Activated CD4-positive, alpha-beta memory T cell treated with anti-CD3 and anti-CD28 coated beads for 36 hours (primary cell): ENCODE measurements around the gene CDK14. TPM values are rescaled to one million over a fixed set of nuclear protein-coding genes. Genes with fewer than 3 reads are reported as not detected.

Experiments used
- CTCF ChIA-PET: fragments of 350-600 bp; sonication (Branson Sonifier 250); formaldehyde crosslinking; loops from one replicate; lab custom pipeline; 2021; ENCODE audit warnings: antibody characterized with exemption, inconsistent platforms; lab: Charles Lee
- POLR2A ChIA-PET: fragments of 350-600 bp; sonication (Branson Sonifier 250); formaldehyde crosslinking; loops from one replicate; lab custom pipeline; 2021; ENCODE audit warnings: antibody characterized with exemption; lab: Charles Lee
- DNase-seq: peaks from one replicate; pipeline ENCODE4 v3.0.0-alpha.2; 2020
- H3K27ac Mint-ChIP-seq: one replicate; pipeline ENCODE4 v1.8.0; 2021; ENCODE audit warnings: mixed read lengths
- H3K27me3 Mint-ChIP-seq: one replicate; pipeline ENCODE4 v1.8.0; 2021; ENCODE audit warnings: mixed read lengths
- H3K36me3 Mint-ChIP-seq: one replicate; pipeline ENCODE4 v1.8.0; 2021; ENCODE audit warnings: mixed read lengths
- H3K4me1 Mint-ChIP-seq: one replicate; pipeline ENCODE4 v1.8.0; 2021; ENCODE audit warnings: low read depth, mixed read lengths
- H3K4me3 Mint-ChIP-seq: one replicate; pipeline ENCODE4 v1.8.0; 2021; ENCODE audit warnings: mild to moderate bottlenecking, mixed read lengths
- H3K9me3 Mint-ChIP-seq: one replicate; pipeline ENCODE4 v1.8.0; 2021; ENCODE audit warnings: mixed read lengths
- intact Hi-C: fragments of 100-400 bp; cut with micrococcal nuclease; formaldehyde crosslinking; loops from one replicate; pipeline ENCODE4 v1.15.1; 2023
- total RNA-seq, 2 experiments: library from RNA; stranded (reverse); gene quantifications; one replicate each; pipeline ENCODE4 v1.2.3, GENCODE V29; 2021

The CDK14 gene
- total RNA-seq, 2 experiments from 2014 or later: not detected

DNA sequence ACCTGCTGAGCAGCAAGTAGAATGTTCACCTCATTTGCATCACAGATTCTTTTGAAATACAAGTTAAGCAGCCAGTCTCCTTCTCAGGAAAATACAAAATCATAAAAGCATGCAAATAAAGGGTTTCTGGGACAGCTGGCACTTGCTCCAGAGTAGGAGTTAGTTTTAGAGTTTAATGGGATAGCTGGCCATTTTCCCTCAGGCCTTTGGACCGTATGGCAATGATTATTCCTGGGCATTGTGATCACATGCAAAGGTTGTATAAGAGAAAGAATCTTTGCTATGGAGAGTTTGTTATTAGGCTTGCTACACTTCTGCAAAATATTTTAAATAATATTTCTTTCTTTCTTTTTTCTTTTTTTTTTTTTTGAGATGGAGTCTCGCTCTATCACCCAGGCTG lies 240.8 kb downstream of the CDK14 start:
- no peak overlapping the region for H3K27ac Mint-ChIP-seq
- H3K36me3 Mint-ChIP-seq: no peaks in the 10 kb centered on the region
- no peaks in the 10 kb centered on the region for H3K27me3 Mint-ChIP-seq
- intact Hi-C loops: no loop called here
- no peaks in the 10 kb centered on the region for H3K4me1 Mint-ChIP-seq
- H3K9me3 Mint-ChIP-seq: peaks cover 31% of the 10 kb centered on the region
- DNase-seq: no peak
- ChIA-PET CTCF (no interaction called here), POLR2A (no interaction called here)
- no peak overlapping the region for H3K4me3 Mint-ChIP-seq

DNA sequence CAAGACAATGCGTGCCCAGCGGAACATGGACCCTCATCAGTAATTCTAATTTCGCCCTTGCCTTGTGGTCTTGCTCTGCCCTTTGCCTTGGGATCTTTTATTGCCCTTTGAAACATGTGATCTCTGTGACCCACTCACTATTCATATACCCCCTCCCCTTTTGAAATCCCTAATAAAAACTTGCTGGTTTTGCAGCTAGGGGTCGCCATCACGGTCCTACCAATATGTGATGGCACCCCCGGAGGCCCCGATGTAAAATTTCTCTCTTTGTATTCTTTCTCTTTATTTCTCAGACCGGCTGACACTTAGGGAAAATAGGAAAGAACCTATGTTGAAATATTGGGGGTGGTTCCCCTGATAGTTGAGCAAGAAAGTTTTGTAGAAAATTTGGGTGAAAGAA lies 242.7 kb downstream of the CDK14 start:
- no peak overlapping the region for H3K27ac Mint-ChIP-seq
- H3K9me3 Mint-ChIP-seq: peaks cover 31% of the 10 kb centered on the region
- H3K4me3 Mint-ChIP-seq: no peak overlapping the region
- ChIA-PET POLR2A (no interaction called here), CTCF (no interaction called here)
- intact Hi-C loops: no loop called here
- no peaks in the 10 kb centered on the region for H3K4me1 Mint-ChIP-seq
- no peak for DNase-seq
- H3K27me3 Mint-ChIP-seq: no peaks in the 10 kb centered on the region
- no peaks in the 10 kb centered on the region for H3K36me3 Mint-ChIP-seq

DNA sequence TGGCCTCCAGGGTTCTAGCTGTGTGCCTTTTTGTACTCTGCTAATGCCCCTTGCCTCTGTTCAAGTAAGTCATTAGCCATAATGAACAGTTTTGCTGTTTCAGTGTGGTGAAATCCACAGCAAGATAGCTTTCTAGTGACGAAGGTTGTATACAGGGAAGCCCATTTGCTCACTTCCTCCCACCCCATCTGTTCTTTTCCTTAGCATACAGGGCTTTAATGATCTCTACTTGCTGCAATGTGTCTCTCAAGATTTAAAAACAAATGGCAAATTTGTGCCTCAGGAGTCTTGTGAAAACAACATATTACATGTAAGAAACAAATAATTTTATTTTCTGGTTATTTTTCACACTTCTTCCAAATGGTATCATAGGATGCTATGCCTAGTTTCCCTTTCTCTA lies 243.2 kb downstream of the CDK14 start:
- intact Hi-C loops: no loop called here
- no peaks in the 10 kb centered on the region for H3K27me3 Mint-ChIP-seq
- ChIA-PET POLR2A (no interaction called here), CTCF (no interaction called here)
- H3K4me3 Mint-ChIP-seq: no peak overlapping the region
- no peaks in the 10 kb centered on the region for H3K36me3 Mint-ChIP-seq
- no peaks in the 10 kb centered on the region for H3K4me1 Mint-ChIP-seq
- no peak for DNase-seq
- peaks cover 31% of the 10 kb centered on the region for H3K9me3 Mint-ChIP-seq
- no peak overlapping the region for H3K27ac Mint-ChIP-seq

DNA sequence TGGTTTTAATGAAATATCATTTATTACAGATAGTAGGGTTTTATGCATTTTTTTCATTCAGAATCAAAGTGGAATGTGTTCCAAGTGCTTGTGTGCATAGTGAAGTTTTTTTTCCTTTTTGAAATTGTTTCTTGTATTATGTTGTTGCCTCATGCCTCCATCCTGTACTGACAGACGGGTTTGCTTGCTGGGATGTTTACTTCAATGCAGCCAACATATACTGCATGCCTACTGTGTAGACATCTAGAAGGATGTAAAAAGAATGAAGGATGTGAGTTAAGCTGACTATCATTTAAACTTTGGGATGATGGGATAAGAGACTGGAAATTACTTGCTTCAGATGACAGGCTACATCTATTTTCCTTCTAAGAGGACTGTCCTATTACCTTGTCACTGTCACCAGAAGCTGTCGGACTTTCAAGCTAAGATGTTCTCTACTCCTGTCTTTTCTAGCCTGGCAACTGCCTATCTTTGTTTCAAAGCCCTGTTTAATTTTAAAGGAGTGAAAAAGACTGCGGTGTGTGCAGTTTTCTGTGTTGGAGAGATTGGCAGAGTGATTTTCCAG lies 243.7 kb downstream of the CDK14 start:
- POLR2A ChIA-PET: no interaction called here
- H3K27ac Mint-ChIP-seq: no peak overlapping the region
- intact Hi-C loops: no loop called here

DNA sequence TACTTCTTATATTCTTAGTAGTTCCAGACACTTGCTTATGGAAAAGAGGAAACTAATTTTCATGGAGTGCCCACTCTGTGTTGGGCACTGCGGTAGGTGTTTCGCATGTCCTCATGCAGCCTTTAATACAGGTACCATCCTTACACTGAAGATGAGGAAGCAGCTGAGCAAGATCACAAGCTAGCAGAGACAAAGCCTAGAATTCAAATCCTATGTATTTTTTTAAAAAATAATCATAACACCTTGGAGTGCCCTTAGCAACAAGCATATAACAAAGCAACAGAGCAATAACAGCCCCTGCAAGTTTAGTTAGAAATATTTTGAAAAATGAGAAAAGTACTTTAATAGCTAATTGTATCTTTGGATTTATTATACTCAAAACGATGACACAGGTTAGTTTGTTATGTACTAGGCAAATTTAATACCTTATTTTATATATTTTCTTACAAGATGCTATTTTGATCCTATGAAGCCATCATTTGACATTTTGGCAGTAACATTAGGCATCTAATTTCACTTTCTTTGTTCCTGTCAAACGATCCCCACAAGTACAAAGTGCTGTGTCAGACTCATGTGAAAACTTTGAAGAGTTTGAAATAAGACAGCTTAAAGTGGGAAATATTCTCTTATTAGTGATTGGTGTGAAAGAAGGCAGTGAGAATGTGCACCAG lies 245.8 kb downstream of the CDK14 start:
- ChIA-PET POLR2A (no interaction called here), CTCF (no interaction called here)
- H3K27me3 Mint-ChIP-seq: no peaks in the 10 kb centered on the region
- H3K9me3 Mint-ChIP-seq: peaks cover 24% of the 10 kb centered on the region
- no peak for DNase-seq
- H3K4me3 Mint-ChIP-seq: no peak overlapping the region
- H3K27ac Mint-ChIP-seq: no peak overlapping the region
- intact Hi-C loops: no loop called here
- no peaks in the 10 kb centered on the region for H3K4me1 Mint-ChIP-seq
- H3K36me3 Mint-ChIP-seq: no peaks in the 10 kb centered on the region

More for the DNA sequence above, 243.7 kb downstream of the CDK14 start:
- Mint-ChIP-seq H3K36me3 (no peaks in the 10 kb centered on the region), H3K4me1 (no peaks in the 10 kb centered on the region), H3K9me3 (peaks cover 29% of the 10 kb centered on the region), H3K27me3 (no peaks in the 10 kb centered on the region), H3K4me3 (no peak overlapping the region)
- CTCF ChIA-PET: no interaction called here
- no peak for DNase-seq

DNA sequence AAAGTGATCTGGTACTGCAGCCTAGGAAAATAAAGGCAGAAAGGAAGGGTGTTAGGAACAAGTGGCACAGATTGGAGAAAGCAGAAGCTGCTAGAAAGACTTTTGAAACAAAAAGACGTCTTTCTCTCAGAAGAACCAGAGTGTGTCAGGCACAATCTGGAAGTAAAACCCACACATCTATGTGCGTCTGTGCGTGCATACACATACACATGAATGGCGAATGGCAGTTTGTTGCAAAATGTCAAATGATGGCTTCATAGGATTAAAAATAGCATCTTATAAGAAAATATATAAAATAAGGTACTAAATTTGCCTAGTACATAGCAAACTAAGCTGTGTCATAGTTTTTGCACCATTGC lies 246.3 kb downstream of the CDK14 start:
- H3K4me1 Mint-ChIP-seq: no peaks in the 10 kb centered on the region
- DNase-seq: no peak
- no peak overlapping the region for H3K27ac Mint-ChIP-seq
- H3K27me3 Mint-ChIP-seq: no peaks in the 10 kb centered on the region
- no peak overlapping the region for H3K4me3 Mint-ChIP-seq
- ChIA-PET POLR2A (no interaction called here), CTCF (no interaction called here)
- no peaks in the 10 kb centered on the region for H3K36me3 Mint-ChIP-seq
- H3K9me3 Mint-ChIP-seq: peaks cover 24% of the 10 kb centered on the region
- intact Hi-C loops: no loop called here

DNA sequence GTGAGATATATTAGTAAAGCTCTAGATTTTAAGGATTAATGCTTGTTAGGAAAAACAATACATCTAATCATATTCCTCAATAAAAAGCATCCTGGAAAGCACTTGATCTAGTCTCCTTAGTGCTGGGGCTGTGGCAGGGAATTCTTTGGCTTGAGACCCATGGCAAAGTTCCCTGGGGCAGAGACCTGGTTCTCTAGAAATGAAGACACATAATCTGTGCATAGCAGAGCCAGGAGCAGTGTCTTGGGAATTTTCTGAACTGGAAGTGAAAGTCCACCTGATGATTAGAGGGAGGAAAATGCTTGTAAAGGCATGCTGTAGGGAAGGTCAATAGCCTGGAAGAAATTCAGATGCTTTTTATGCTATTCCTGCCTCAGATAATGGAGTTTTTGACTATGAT lies 247.4 kb downstream of the CDK14 start:
- Mint-ChIP-seq H3K9me3 (peaks cover 16% of the 10 kb centered on the region), H3K27me3 (no peaks in the 10 kb centered on the region), H3K4me1 (no peaks in the 10 kb centered on the region), H3K36me3 (no peaks in the 10 kb centered on the region), H3K27ac (no peak overlapping the region), H3K4me3 (no peak overlapping the region)
- no peak for DNase-seq
- ChIA-PET POLR2A (no interaction called here), CTCF (no interaction called here)
- intact Hi-C loops: no loop called here

DNA sequence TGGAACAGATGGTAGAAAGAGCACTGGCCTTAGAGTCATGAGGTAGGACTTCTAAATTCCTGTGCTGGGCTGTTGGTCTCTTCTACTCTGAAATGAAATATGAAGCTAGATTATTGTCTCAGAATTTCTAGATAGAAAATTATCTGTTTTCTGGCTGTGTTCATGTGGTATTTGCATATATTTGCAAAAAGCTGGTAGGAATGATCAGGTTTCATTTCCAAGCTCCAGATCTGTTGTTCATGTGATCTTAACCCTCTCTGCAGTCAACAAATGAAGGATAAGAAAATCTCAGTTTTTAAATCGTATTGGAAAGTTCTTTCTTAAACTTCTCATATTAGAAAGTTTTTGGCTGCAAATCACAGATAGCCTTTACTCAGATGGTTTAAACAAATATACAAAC lies 248.3 kb downstream of the CDK14 start:
- no peak for DNase-seq
- H3K9me3 Mint-ChIP-seq: peaks cover 6% of the 10 kb centered on the region
- H3K27me3 Mint-ChIP-seq: no peaks in the 10 kb centered on the region
- H3K4me1 Mint-ChIP-seq: no peaks in the 10 kb centered on the region
- intact Hi-C loops: no loop called here
- no peak overlapping the region for H3K4me3 Mint-ChIP-seq
- H3K27ac Mint-ChIP-seq: no peak overlapping the region
- ChIA-PET CTCF (no interaction called here), POLR2A (no interaction called here)
- no peaks in the 10 kb centered on the region for H3K36me3 Mint-ChIP-seq

DNA sequence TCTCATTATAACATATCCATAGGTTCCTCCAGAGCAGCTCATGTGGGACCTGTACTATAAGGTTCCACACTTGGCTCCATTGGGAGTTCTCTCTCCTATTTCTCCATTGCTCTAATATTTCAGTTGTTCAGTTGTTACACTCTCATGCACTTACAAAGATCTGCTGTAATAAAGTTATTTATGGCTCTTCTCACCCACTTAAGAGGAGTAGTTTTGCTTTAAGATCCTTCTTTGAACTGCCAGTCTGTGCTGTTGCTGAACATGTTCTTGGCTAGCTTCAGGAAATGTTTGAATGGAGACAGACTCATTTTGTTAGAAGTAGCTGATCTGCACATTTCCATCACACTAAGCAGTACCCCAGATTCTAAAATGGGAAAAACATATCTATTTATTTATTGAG lies 250.1 kb downstream of the CDK14 start:
- no peaks in the 10 kb centered on the region for H3K36me3 Mint-ChIP-seq
- no peak overlapping the region for H3K27ac Mint-ChIP-seq
- POLR2A ChIA-PET: no interaction called here
- intact Hi-C loops: no loop called here
- H3K4me1 Mint-ChIP-seq: no peaks in the 10 kb centered on the region
- CTCF ChIA-PET: no interaction called here
- no peak overlapping the region for H3K4me3 Mint-ChIP-seq
- no peak for DNase-seq
- no peaks in the 10 kb centered on the region for H3K9me3 Mint-ChIP-seq
- no peaks in the 10 kb centered on the region for H3K27me3 Mint-ChIP-seq

DNA sequence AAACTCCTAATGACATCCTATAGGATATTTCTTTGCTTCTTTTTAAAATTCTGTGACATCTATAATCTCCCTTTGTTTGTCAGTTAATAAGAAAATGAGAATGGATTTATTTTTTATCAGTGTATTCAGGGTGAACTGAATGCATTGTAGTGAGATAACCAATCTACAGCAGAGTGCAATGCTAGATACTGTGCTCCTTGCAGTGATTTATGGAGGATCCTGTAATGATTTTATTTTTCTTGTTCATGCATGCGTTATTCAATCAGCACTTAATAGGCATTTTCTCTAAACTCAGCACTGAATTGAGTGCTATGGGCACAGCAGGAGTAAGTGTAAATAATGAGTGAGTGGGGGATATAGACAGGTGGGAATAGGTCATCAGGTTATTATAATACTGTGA lies 253.9 kb downstream of the CDK14 start:
- POLR2A ChIA-PET: no interaction called here
- H3K4me3 Mint-ChIP-seq: no peak overlapping the region
- H3K27me3 Mint-ChIP-seq: no peaks in the 10 kb centered on the region
- DNase-seq: no peak
- intact Hi-C loops: no loop called here
- no peaks in the 10 kb centered on the region for H3K4me1 Mint-ChIP-seq
- H3K27ac Mint-ChIP-seq: no peak overlapping the region
- no peaks in the 10 kb centered on the region for H3K36me3 Mint-ChIP-seq
- H3K9me3 Mint-ChIP-seq: no peaks in the 10 kb centered on the region
- CTCF ChIA-PET: no interaction called here

DNA sequence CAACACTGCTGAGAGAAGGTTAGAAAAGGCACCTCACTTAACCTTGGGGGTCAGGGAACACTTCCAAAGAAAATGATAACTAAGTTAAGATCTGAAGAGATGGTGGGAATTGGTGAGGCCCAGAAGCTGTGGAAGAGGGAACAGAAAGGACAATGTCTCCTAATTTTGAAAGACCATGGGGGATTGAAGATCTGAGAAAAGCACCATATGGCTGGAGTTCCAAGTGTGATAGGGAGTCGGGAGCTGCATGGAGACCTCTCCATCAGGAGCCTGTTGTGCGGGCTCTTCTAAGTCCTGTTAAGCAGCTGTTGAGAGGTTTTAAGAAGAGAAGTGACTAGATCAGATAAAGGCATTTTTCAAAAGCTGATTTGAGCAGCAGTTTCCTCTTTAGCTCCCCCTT lies 254.3 kb downstream of the CDK14 start:
- no peak for DNase-seq
- Mint-ChIP-seq H3K4me3 (no peak overlapping the region), H3K27me3 (no peaks in the 10 kb centered on the region), H3K36me3 (no peaks in the 10 kb centered on the region), H3K27ac (no peak overlapping the region), H3K9me3 (no peaks in the 10 kb centered on the region), H3K4me1 (no peaks in the 10 kb centered on the region)
- intact Hi-C loops: no loop called here
- ChIA-PET POLR2A (no interaction called here), CTCF (no interaction called here)

DNA sequence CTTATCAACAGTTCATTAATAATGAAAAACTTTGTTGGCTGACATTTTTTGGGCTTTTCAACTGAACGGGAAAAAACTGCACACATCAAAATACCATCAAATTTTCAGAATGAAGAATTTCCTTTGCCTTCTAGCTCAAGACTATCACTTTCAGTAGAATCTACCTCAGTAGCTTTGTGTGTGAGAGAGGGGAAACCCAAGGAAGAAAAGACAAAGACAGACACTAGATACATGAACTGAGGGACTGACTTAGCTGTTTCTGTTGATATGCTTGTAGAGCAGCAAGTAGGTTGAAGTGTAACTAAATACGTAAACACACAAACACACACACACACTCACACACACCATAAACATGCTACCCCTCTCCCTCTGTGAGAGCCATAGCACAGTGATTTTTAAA lies 257.1 kb downstream of the CDK14 start:
- H3K4me3 Mint-ChIP-seq: no peak overlapping the region
- H3K9me3 Mint-ChIP-seq: no peaks in the 10 kb centered on the region
- intact Hi-C loops: no loop called here
- H3K27me3 Mint-ChIP-seq: no peaks in the 10 kb centered on the region
- DNase-seq: no peak
- no peak overlapping the region for H3K27ac Mint-ChIP-seq
- CTCF ChIA-PET: no interaction called here
- POLR2A ChIA-PET: interaction anchor here (0.6 kb wide), 1 partner anchor 640 kb away, joined by 3 read pairs; no protein-coding TSS in a partner anchor
- H3K4me1 Mint-ChIP-seq: no peaks in the 10 kb centered on the region
- no peaks in the 10 kb centered on the region for H3K36me3 Mint-ChIP-seq

DNA sequence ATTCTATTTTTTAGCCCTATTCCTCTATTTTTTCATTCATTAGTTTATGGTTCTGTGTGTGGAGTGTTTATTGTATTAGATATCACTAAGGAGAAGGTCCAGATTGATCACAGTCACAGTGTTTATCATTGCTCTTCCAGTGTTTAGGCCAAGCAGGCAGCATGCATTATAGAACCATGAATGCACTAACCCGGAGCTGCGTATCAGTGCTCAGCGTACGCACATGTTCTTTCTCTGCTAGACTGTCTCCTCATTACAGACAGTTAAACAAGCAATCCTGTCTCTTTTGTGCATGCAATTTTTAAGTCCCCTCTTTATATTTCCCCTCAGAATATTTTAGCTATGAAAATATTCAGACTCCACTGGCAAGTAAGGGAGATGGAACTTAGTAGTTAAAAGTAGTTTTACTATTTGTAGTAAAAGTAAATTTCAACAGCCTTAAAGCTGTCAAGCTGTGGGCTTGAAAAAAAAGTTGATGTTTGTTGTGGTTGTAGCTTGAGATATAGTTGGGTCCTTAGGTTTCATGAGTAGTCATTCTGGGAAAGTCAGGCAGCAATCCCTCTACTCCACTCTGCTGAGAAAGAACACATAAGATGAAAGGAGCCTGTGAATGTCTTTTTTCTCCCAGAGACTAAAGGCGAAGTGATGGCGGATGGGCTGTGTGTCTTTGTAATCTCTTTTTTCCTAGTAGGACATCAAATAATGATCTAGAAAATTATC lies 260.4 kb downstream of the CDK14 start:
- H3K27me3 Mint-ChIP-seq: no peaks in the 10 kb centered on the region
- no peak overlapping the region for H3K4me3 Mint-ChIP-seq
- ChIA-PET POLR2A (no interaction called here), CTCF (no interaction called here)
- no peaks in the 10 kb centered on the region for H3K9me3 Mint-ChIP-seq
- no peaks in the 10 kb centered on the region for H3K36me3 Mint-ChIP-seq
- no peak for DNase-seq
- H3K27ac Mint-ChIP-seq: no peak overlapping the region
- no peaks in the 10 kb centered on the region for H3K4me1 Mint-ChIP-seq
- intact Hi-C loops: no loop called here
